Retinal pigment epithelial cell (primary cell): ENCODE measurements around the gene SETD1A.

Experiments
- DNase-seq: peaks from one replicate; pipeline ENCODE4 v3.0.0-alpha.2; 2010; ENCODE audit warnings: low read depth
- H3K4me3 ChIP-seq: 2 replicates; pipeline ENCODE4 v1.5.1; 2011; ENCODE audit warnings: mild to moderate bottlenecking, low read length, control low read depth, moderate library complexity
- CTCF ChIP-seq: conservative IDR thresholded peaks from 2 replicates; pipeline ENCODE4 v1.5.1; 2011; ENCODE audit warnings: low read depth, low read length, control low read depth, inconsistent platforms

The SETD1A gene

GRCh38 chr16:30921748-30922419 lies 35.7 kb upstream of the SETD1A start:
- peak overlapping the region; percentile 73 for H3K4me3 ChIP-seq
- peak; percentile 89 for TF ChIP-seq CTCF
- peak; percentile 62 for DNase-seq

- H3K4me3 ChIP-seq = peak overlapping the region; percentile 80
- peak; percentile 98 for DNase-seq
- TF ChIP-seq CTCF = no peak
Measured at GRCh38 chr16:30922420-30922959, 35.1 kb upstream of the SETD1A start.

- no peak for TF ChIP-seq CTCF
- H3K4me3 ChIP-seq = peak overlapping the region; percentile 80
Measured at GRCh38 chr16:30922960-30923535, 34.5 kb upstream of the SETD1A start.

GRCh38 chr16:30923554-30924075 lies 33.9 kb upstream of the SETD1A start, which contains the start of gene FBXL19:
TSS of gene FBXL19 (plus strand) at chr16:30923572. CDS start at chr16:30925755, 2,183 bp downstream.
- no peak for TF ChIP-seq CTCF
- peak within 1 kb of the TSS; percentile 80 for H3K4me3 ChIP-seq
- no peak for DNase-seq

More at GRCh38 chr16:30922960-30923535, 34.5 kb upstream of the SETD1A start:
- DNase-seq = peak; percentile 99

- peak overlapping the region; percentile 80 for H3K4me3 ChIP-seq
- TF ChIP-seq CTCF = no peak
- DNase-seq = no peak
Measured at GRCh38 chr16:30924076-30924912, 33.3 kb upstream of the SETD1A start.

GRCh38 chr16:30924913-30925631 lies 32.5 kb upstream of the SETD1A start:
- peak overlapping the region; percentile 80 for H3K4me3 ChIP-seq
- no peak for TF ChIP-seq CTCF
- no peak for DNase-seq
